ENCODE results near the gene GABBR1. TPM values are rescaled to one million over a fixed set of nuclear protein-coding genes. Genes with fewer than 3 reads are reported as not detected.

The GABBR1 gene
- total RNA-seq, 1 experiment from 2014 or later: 11.9 TPM

DNA sequence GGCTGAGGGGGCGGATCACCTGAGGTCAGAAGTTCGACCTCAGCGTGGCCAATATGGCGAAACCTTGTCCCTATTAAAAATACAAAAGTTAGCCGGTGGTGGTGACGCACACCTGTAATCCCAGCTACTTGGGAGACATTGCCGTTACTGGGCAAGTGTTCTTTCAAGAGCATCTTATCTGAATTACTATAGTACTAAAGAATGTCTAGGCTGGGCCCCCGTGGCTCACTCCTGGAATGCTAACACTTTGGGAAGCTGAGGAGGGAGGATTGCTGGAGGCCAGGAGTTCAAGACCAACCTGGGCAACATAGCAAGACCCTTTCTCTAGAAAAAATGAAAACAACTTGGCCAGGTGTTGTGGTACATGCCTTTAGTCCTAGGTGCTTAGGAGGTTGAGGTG lies 48.8 kb upstream of the GABBR1 start:
- Histone ChIP-seq H3K27me3 (ENCODE audit: control insufficient read depth, insufficient read depth, low read length) (peaks cover 2% of the 10 kb centered on the region; the same call in 1 of the 2 replicates), H3K27ac (ENCODE audit: low read length) (no peak overlapping the region), H3K4me3 (ENCODE audit: low read depth in 2 of 2, low read length in 2 of 2) (no peak overlapping the region), H3K36me3 (ENCODE audit: control insufficient read depth, insufficient read depth, low read length) (no peaks in the 10 kb centered on the region), H3K9me3 (ENCODE audit: control insufficient read depth, insufficient read depth, low read depth, low read length) (no peaks in the 10 kb centered on the region), H3K4me1 (ENCODE audit: control insufficient read depth, insufficient read depth, low read length) (no peaks in the 10 kb centered on the region)
- DNase-seq (ENCODE audit: low read depth, low spot score) (no peak), ATAC-seq (no peak)
- TF ChIP-seq SIN3A (IDR thresholded peaks at IDR 0.05; ENCODE audit: borderline replicate concordance, insufficient read depth, low read depth, low read length): no peak
- TF ChIP-seq, protein P1, sequence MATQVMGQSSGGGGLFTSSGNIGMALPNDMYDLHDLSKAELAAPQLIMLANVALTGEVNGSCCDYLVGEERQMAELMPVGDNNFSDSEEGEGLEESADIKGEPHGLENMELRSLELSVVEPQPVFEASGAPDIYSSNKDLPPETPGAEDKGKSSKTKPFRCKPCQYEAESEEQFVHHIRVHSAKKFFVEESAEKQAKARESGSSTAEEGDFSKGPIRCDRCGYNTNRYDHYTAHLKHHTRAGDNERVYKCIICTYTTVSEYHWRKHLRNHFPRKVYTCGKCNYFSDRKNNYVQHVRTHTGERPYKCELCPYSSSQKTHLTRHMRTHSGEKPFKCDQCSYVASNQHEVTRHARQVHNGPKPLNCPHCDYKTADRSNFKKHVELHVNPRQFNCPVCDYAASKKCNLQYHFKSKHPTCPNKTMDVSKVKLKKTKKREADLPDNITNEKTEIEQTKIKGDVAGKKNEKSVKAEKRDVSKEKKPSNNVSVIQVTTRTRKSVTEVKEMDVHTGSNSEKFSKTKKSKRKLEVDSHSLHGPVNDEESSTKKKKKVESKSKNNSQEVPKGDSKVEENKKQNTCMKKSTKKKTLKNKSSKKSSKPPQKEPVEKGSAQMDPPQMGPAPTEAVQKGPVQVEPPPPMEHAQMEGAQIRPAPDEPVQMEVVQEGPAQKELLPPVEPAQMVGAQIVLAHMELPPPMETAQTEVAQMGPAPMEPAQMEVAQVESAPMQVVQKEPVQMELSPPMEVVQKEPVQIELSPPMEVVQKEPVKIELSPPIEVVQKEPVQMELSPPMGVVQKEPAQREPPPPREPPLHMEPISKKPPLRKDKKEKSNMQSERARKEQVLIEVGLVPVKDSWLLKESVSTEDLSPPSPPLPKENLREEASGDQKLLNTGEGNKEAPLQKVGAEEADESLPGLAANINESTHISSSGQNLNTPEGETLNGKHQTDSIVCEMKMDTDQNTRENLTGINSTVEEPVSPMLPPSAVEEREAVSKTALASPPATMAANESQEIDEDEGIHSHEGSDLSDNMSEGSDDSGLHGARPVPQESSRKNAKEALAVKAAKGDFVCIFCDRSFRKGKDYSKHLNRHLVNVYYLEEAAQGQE (IDR thresholded peaks at IDR 0.05; ENCODE audit: insufficient read depth in 1 of 2, low read depth in 2 of 2, low read length in 1 of 2): no peak
- TF ChIP-seq POLR2AphosphoS5 (IDR thresholded peaks at IDR 0.05; ENCODE audit: low read depth, low read length): no peak
- TF ChIP-seq TCF7L2 (IDR thresholded peaks at IDR 0.05; ENCODE audit: low read depth, low read length): no peak
- TF ChIP-seq, protein P2, sequence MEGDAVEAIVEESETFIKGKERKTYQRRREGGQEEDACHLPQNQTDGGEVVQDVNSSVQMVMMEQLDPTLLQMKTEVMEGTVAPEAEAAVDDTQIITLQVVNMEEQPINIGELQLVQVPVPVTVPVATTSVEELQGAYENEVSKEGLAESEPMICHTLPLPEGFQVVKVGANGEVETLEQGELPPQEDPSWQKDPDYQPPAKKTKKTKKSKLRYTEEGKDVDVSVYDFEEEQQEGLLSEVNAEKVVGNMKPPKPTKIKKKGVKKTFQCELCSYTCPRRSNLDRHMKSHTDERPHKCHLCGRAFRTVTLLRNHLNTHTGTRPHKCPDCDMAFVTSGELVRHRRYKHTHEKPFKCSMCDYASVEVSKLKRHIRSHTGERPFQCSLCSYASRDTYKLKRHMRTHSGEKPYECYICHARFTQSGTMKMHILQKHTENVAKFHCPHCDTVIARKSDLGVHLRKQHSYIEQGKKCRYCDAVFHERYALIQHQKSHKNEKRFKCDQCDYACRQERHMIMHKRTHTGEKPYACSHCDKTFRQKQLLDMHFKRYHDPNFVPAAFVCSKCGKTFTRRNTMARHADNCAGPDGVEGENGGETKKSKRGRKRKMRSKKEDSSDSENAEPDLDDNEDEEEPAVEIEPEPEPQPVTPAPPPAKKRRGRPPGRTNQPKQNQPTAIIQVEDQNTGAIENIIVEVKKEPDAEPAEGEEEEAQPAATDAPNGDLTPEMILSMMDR (IDR thresholded peaks at IDR 0.05): no peak
- in situ Hi-C loops (cut with HindIII; ENCODE audit: low pct_unique_long_range_greater_than_20kb, low sequenced_read_pairs): no loop called here
- CTCF ChIA-PET: interaction anchor here (0.6 kb wide), 1 partner anchor 12 kb away, joined by 4 read pairs; no protein-coding TSS in a partner anchor
- intact Hi-C loops (cut with micrococcal nuclease; ENCODE audit: unreplicated experiment): no loop called here
- POLR2A ChIA-PET: no interaction called here
- no TSS peak for BruUV-seq (replicated peaks)

DNA sequence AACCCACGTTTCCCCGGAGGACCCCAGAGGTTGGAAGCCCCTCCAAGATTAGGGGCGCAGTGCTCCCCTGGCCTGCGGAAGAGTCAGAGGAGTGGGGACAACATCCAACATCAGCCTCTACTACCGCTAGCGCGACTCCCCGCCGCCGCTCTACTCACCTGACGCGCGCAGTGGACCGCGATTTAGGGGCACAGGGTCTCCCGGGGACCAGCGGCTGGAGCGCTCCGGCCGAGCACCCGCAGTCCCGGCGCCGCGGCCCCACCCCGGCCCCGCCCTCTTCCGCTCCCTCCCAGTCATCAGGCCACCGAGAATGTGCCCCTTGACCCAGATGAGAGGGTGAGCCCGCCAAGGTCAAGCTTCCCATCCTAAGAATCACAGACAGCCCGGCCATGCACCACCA lies 47.9 kb upstream of the GABBR1 start, which contains the start of gene ZFP57:
Gene ZFP57 (minus strand): TSS at position 249 of the 400 bp plus-strand sequence. CDS start 4,149 bp downstream, outside the sequence.
- POLR2A ChIA-PET: no interaction called here
- no peaks in the 10 kb centered on the region for H3K9me3 ChIP-seq (ENCODE audit: control insufficient read depth, insufficient read depth, low read depth, low read length)

More for the DNA sequence above, 47.9 kb upstream of the GABBR1 start, which contains the start of gene ZFP57:
- H3K4me1 ChIP-seq (ENCODE audit: control insufficient read depth, insufficient read depth, low read length): no peaks in the 10 kb centered on the region
- H3K27me3 ChIP-seq (ENCODE audit: control insufficient read depth, insufficient read depth, low read length): no peaks in the 10 kb centered on the region; the same call in 1 of the 2 replicates
- TF ChIP-seq, protein P1 (IDR thresholded peaks at IDR 0.05; ENCODE audit: insufficient read depth in 1 of 2, low read depth in 2 of 2, low read length in 1 of 2): no peak
- TF ChIP-seq, protein P2 (IDR thresholded peaks at IDR 0.05): no peak
- TF ChIP-seq TCF7L2 (IDR thresholded peaks at IDR 0.05; ENCODE audit: low read depth, low read length) (no peak), POLR2AphosphoS5 (IDR thresholded peaks at IDR 0.05; ENCODE audit: low read depth, low read length) (no peak), SIN3A (IDR thresholded peaks at IDR 0.05; ENCODE audit: borderline replicate concordance, insufficient read depth, low read depth, low read length) (no peak)
- no peak within 1 kb of the TSS for H3K27ac ChIP-seq (ENCODE audit: low read length)
- ATAC-seq: no peak
- BruUV-seq (replicated peaks): no TSS peak
- intact Hi-C loops (cut with micrococcal nuclease; ENCODE audit: unreplicated experiment) (no loop called here), in situ Hi-C loops (cut with HindIII; ENCODE audit: low pct_unique_long_range_greater_than_20kb, low sequenced_read_pairs) (no loop called here)
- CTCF ChIA-PET: no interaction called here
- H3K4me3 ChIP-seq (ENCODE audit: low read depth in 2 of 2, low read length in 2 of 2): no peak within 1 kb of the TSS
- H3K36me3 ChIP-seq (ENCODE audit: control insufficient read depth, insufficient read depth, low read length): no peaks in the 10 kb centered on the region
- no peak for DNase-seq (ENCODE audit: low read depth, low spot score)
